H9 (cell line): ENCODE measurements around the gene SCCPDH. TPM values are rescaled to one million over a fixed set of nuclear protein-coding genes. Genes with fewer than 3 reads are reported as not detected.
A peak's percentile ranks its signal among the peaks of the same experiment; 100 is the strongest.

ENCODE experiments used
- DNase-seq: peaks from one replicate; pipeline ENCODE4 v3.0.0-alpha.2; 2017
- H2AFZ ChIP-seq: one replicate; pipeline ENCODE4 v1.6.1; 2013; ENCODE audit warnings: mild to moderate bottlenecking, low read length, control low read depth, moderate library complexity
- H2AK5ac ChIP-seq: 2 replicates; pipeline ENCODE4 v1.6.1; 2013; ENCODE audit warnings: low read length, control low read depth, mixed read lengths; ENCODE audit not compliant: insufficient read length
- H2BK120ac ChIP-seq: one replicate; pipeline ENCODE4 v1.6.1; 2013; ENCODE audit warnings: low read depth, mild to moderate bottlenecking, low read length, control low read depth, inconsistent platforms; ENCODE audit not compliant: poor library complexity, severe bottlenecking
- H2BK12ac ChIP-seq: 2 replicates; pipeline ENCODE4 v1.6.1; 2013; ENCODE audit warnings: low read length, control low read depth, mixed read lengths, low read depth; ENCODE audit not compliant: insufficient read length
- H2BK15ac ChIP-seq: 2 replicates; pipeline ENCODE4 v1.6.1; 2013; ENCODE audit warnings: low read depth, low read length, control low read depth
- H2BK20ac ChIP-seq: one replicate; pipeline ENCODE4 v1.6.1; 2013; ENCODE audit warnings: low read depth, mild to moderate bottlenecking, low read length, control low read depth, inconsistent platforms; ENCODE audit not compliant: poor library complexity, severe bottlenecking
- H2BK5ac ChIP-seq: 2 replicates; pipeline ENCODE4 v1.6.1; 2013; ENCODE audit warnings: low read length, control low read depth, mixed read lengths; ENCODE audit not compliant: insufficient read length
- H3K14ac ChIP-seq: 2 replicates; pipeline ENCODE4 v1.6.1; 2013; ENCODE audit warnings: low read length, control low read depth; ENCODE audit not compliant: insufficient read depth
- H3K18ac ChIP-seq: 2 replicates; pipeline ENCODE4 v1.6.1; 2013; ENCODE audit warnings: low read depth, mild to moderate bottlenecking, mixed read lengths, low read length, control low read depth; ENCODE audit not compliant: insufficient read length
- H3K23ac ChIP-seq: 2 replicates; pipeline ENCODE4 v1.6.1; 2013; ENCODE audit warnings: low read length, control low read depth, mixed read lengths, low read depth; ENCODE audit not compliant: insufficient read length
- H3K23me2 ChIP-seq: 2 replicates; pipeline ENCODE4 v1.6.1; 2013; ENCODE audit warnings: low read depth, mild to moderate bottlenecking, mixed read lengths, low read length, control low read depth; ENCODE audit not compliant: insufficient read length, poor library complexity, severe bottlenecking
- H3K27ac ChIP-seq: 2 replicates; pipeline ENCODE4 v1.5.1; 2013; ENCODE audit warnings: low read length, control low read depth, mixed read lengths, low read depth; ENCODE audit not compliant: insufficient read length
- H3K27me3 ChIP-seq: 2 replicates; pipeline ENCODE4 v1.6.1; 2013; ENCODE audit warnings: low read length, control low read depth, inconsistent platforms; ENCODE audit not compliant: insufficient read depth
- H3K4ac ChIP-seq: 2 replicates; pipeline ENCODE4 v1.6.1; 2013; ENCODE audit warnings: low read depth, mild to moderate bottlenecking, control low read depth, inconsistent platforms, low read length, moderate library complexity
- H3K4me1 ChIP-seq: 2 replicates; pipeline ENCODE4 v1.6.1; 2013; ENCODE audit warnings: low read length, control low read depth, inconsistent platforms; ENCODE audit not compliant: insufficient read depth
- H3K4me2 ChIP-seq: 2 replicates; pipeline ENCODE4 v1.6.1; 2013; ENCODE audit warnings: low read length, control low read depth, mixed read lengths; ENCODE audit not compliant: insufficient read length, insufficient read depth
- H3K56ac ChIP-seq: 2 replicates; pipeline ENCODE4 v1.6.1; 2013; ENCODE audit warnings: low read depth, mild to moderate bottlenecking, mixed read lengths, low read length, control low read depth; ENCODE audit not compliant: insufficient read length
- H3K79me1 ChIP-seq: 2 replicates; pipeline ENCODE4 v1.6.1; 2013; ENCODE audit warnings: low read depth, mild to moderate bottlenecking, moderate library complexity, low read length, control low read depth, inconsistent platforms; ENCODE audit not compliant: insufficient read depth, poor library complexity, severe bottlenecking
- H3K79me2 ChIP-seq: 2 replicates; pipeline ENCODE4 v1.6.1; 2013; ENCODE audit warnings: low read length, control low read depth, inconsistent platforms; ENCODE audit not compliant: insufficient read depth
- H3K9ac ChIP-seq: 2 replicates; pipeline ENCODE4 v1.6.1; 2013; ENCODE audit warnings: low read length, control low read depth, mixed read lengths; ENCODE audit not compliant: insufficient read length; ENCODE audit errors: extremely low read depth
- H3K9me3 ChIP-seq: one replicate; pipeline ENCODE4 v1.6.1; 2013; ENCODE audit warnings: low read depth, low read length, inconsistent platforms; ENCODE audit not compliant: control insufficient read depth
- H3T11ph ChIP-seq: one replicate; pipeline ENCODE4 v1.6.1; 2013; ENCODE audit warnings: mild to moderate bottlenecking, low read length, control low read depth, inconsistent platforms
- H4K20me1 ChIP-seq: one replicate; pipeline ENCODE4 v1.6.1; 2013; ENCODE audit not compliant: control insufficient read depth, insufficient read length, insufficient read depth
- H4K5ac ChIP-seq: 2 replicates; pipeline ENCODE4 v1.6.1; 2013; ENCODE audit warnings: low read depth, mild to moderate bottlenecking, mixed read lengths, low read length, control low read depth; ENCODE audit not compliant: insufficient read length
- H4K8ac ChIP-seq: replicated peaks from 2 replicates; pipeline ENCODE4 v1.6.1; 2013; ENCODE audit warnings: low read length, control low read depth, mixed read lengths, low read depth; ENCODE audit not compliant: insufficient read length
- H4K91ac ChIP-seq: 2 replicates; pipeline ENCODE4 v1.6.1; 2013; ENCODE audit warnings: low read depth, mild to moderate bottlenecking, moderate library complexity, mixed read lengths, low read length, control low read depth; ENCODE audit not compliant: insufficient read length
- H3K27ac Mint-ChIP-seq, 3 experiments: 2 replicates in 2 of 3; 3 replicates in 1 of 3; pipeline ENCODE4 v1.8.0; 2020 to 2021; ENCODE audit warnings: mixed read lengths in 3 of 3, mild to moderate bottlenecking in 1 of 3, moderate library complexity in 1 of 3
- H3K27me3 Mint-ChIP-seq: 2 replicates; pipeline ENCODE4 v1.8.0; 2021; ENCODE audit warnings: low read depth, mild to moderate bottlenecking, moderate library complexity, mixed read lengths
- H3K36me3 Mint-ChIP-seq, 3 experiments: 2 replicates in 2 of 3; 3 replicates in 1 of 3; pipeline ENCODE4 v1.8.0; 2020 to 2021; ENCODE audit warnings: low read depth in 3 of 3, mixed read lengths in 3 of 3; ENCODE audit not compliant: insufficient read depth in 1 of 3
- H3K4me1 Mint-ChIP-seq, 2 experiments: 2 replicates each; pipeline ENCODE4 v1.8.0; 2020; ENCODE audit warnings: mixed read lengths in 2 of 2
- H3K4me3 Mint-ChIP-seq, 2 experiments: 2 replicates in 1 of 2; 3 replicates in 1 of 2; pipeline ENCODE4 v1.8.0; 2020 to 2021; ENCODE audit warnings: mild to moderate bottlenecking in 2 of 2, mixed read lengths in 2 of 2, moderate library complexity in 1 of 2
- H3K9me3 Mint-ChIP-seq, 2 experiments: 2 replicates in 1 of 2; 3 replicates in 1 of 2; pipeline ENCODE4 v1.8.0; 2020; ENCODE audit warnings: mild to moderate bottlenecking in 2 of 2, mixed read lengths in 2 of 2, moderate library complexity in 1 of 2
- WGBS: extraction: QIAGEN DNeasy Blood & Tissue Kit; methylation state at CpG from one replicate; pipeline ENCODE4 v1.1.7; 2013; ENCODE audit warnings: missing lambda C conversion rate, low lambda C conversion rate, mixed read lengths; ENCODE audit not compliant: insufficient read length; ENCODE audit errors: extremely low coverage; 5-methylcytosine and 5-hydroxymethylcytosine counted together
- total RNA-seq: library from RNA; stranded (reverse); gene quantifications from 2 replicates; pipeline ENCODE4 v1.2.1, GENCODE V29; 2021
- TF ChIP-seq, protein P1 (sequence below): fragments of 200-600 bp; sonication (generic); conservative IDR thresholded peaks from 3 replicates; pipeline ENCODE4 v1.8.0; 2021; ENCODE audit warnings: antibody characterized with exemption, mild to moderate bottlenecking

SCCPDH gene
- total RNA-seq, 1 experiment from 2014 or later = 20.7 TPM

DNA sequence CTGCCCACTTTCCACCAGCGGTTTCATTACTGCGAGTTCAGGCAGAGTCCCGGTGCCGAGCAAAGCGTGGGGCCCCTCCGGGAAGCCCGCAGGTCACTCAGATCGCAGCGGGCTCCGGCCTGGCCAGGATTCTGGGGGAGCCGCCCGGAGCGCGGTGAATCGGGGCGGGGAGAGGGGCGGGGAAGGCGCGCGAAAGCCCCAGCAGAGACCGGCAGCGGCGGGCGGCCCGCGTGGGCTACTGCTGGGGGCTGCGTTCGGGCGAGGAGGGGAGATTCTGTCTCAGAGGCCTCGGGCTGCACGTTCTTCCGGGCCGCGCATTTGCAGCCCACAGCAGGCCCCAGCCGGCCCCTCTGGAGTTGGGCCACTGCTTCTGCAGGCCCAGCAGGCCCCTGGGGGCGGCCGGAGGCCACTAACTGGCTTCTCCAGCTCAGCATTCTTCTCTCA is 64.7 kb downstream of the SCCPDH start:
- H3K4me1 Mint-ChIP-seq = peaks cover 12 to 28% of the 10 kb centered on the region in 2 experiments
- H3K79me2 ChIP-seq = no peaks in the 10 kb centered on the region
- no peak overlapping the region for H3K4ac ChIP-seq
- no peak overlapping the region; a peak in 1 of 7 replicates for H3K27ac Mint-ChIP-seq
- H3K56ac ChIP-seq = no peak overlapping the region
- TF ChIP-seq, protein P1, sequence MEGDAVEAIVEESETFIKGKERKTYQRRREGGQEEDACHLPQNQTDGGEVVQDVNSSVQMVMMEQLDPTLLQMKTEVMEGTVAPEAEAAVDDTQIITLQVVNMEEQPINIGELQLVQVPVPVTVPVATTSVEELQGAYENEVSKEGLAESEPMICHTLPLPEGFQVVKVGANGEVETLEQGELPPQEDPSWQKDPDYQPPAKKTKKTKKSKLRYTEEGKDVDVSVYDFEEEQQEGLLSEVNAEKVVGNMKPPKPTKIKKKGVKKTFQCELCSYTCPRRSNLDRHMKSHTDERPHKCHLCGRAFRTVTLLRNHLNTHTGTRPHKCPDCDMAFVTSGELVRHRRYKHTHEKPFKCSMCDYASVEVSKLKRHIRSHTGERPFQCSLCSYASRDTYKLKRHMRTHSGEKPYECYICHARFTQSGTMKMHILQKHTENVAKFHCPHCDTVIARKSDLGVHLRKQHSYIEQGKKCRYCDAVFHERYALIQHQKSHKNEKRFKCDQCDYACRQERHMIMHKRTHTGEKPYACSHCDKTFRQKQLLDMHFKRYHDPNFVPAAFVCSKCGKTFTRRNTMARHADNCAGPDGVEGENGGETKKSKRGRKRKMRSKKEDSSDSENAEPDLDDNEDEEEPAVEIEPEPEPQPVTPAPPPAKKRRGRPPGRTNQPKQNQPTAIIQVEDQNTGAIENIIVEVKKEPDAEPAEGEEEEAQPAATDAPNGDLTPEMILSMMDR = no peak
- H3K14ac ChIP-seq = no peak overlapping the region; the same call in 1 of the 2 replicates
- H3K4me3 Mint-ChIP-seq = peak overlapping the region in 1 of 2 experiments; percentile 43; a peak in 1 of 5 replicates
- H3K23ac ChIP-seq = no peak overlapping the region
- H2BK20ac ChIP-seq = no peak overlapping the region
- H3K9me3 ChIP-seq = no peaks in the 10 kb centered on the region
- peak; percentile 46 for DNase-seq
- no peak overlapping the region for H2BK5ac ChIP-seq
- no peak overlapping the region for H3K9ac ChIP-seq
- H4K20me1 ChIP-seq = no peaks in the 10 kb centered on the region
- peaks cover 3% of the 10 kb centered on the region for H3K23me2 ChIP-seq
- H3K79me1 ChIP-seq = no peaks in the 10 kb centered on the region
- H4K91ac ChIP-seq = no peak overlapping the region
- no peak overlapping the region for H2BK120ac ChIP-seq
- H3K27me3 Mint-ChIP-seq = 0 out of 2 replicates have a peak, but pooled peaks cover 4% of the 10 kb centered on the region
- no peak overlapping the region for H3T11ph ChIP-seq
- no peak overlapping the region for H2BK15ac ChIP-seq
- H3K36me3 Mint-ChIP-seq = peaks cover 0 to 2% (median 0%) of the 10 kb centered on the region in 3 experiments; a peak in 1 of 7 replicates
- no CpG with 5 or more reads among the region's 37 CpGs for WGBS
- H2AK5ac ChIP-seq = no peak overlapping the region
- no peak overlapping the region for H2AFZ ChIP-seq
- H3K18ac ChIP-seq = peak overlapping the region; percentile 42
- H3K9me3 Mint-ChIP-seq = peaks cover 3 to 4% of the 10 kb centered on the region in 2 experiments; a peak in 2 of 5 replicates
- H2BK12ac ChIP-seq = no peak overlapping the region
- H3K4me1 ChIP-seq = peaks cover 8% of the 10 kb centered on the region; the same call in 1 of the 2 replicates
- no peaks in the 10 kb centered on the region for H3K27me3 ChIP-seq
- H4K5ac ChIP-seq = no peak overlapping the region
- no peak overlapping the region for H3K4me2 ChIP-seq
- no peak overlapping the region for H3K27ac ChIP-seq
- no peak overlapping the region for H4K8ac ChIP-seq
